KMS-11 (cell line): ENCODE results near the gene SPTSSB.

Source experiments
- H2AFZ ChIP-seq: fragments of 200-600 bp; sonication (generic); 2 replicates; pipeline ENCODE4 v1.6.1; 2016; ENCODE audit warnings: antibody characterized with exemption, mixed run types, low read depth
- H3K27ac ChIP-seq: fragments of 200-600 bp; sonication (generic); 2 replicates; pipeline ENCODE4 v1.6.1; 2016; ENCODE audit warnings: mild to moderate bottlenecking, mixed run types
- H3K27me3 ChIP-seq: fragments of 200-600 bp; sonication (generic); 2 replicates; pipeline ENCODE4 v1.6.1; 2017; ENCODE audit warnings: mild to moderate bottlenecking, low read depth, mixed run types, moderate library complexity; ENCODE audit not compliant: insufficient read depth
- H3K36me3 ChIP-seq: fragments of 200-600 bp; sonication (generic); 2 replicates; pipeline ENCODE4 v1.6.1; 2017; ENCODE audit warnings: mild to moderate bottlenecking, mixed run types; ENCODE audit not compliant: insufficient read depth
- H3K4me1 ChIP-seq: fragments of 200-600 bp; sonication (generic); 2 replicates; pipeline ENCODE4 v1.6.1; 2016; ENCODE audit warnings: mild to moderate bottlenecking, low read depth, mixed run types; ENCODE audit not compliant: poor library complexity, severe bottlenecking
- H3K4me2 ChIP-seq: fragments of 200-600 bp; sonication (generic); 2 replicates; pipeline ENCODE4 v1.7.0; 2016; ENCODE audit warnings: mild to moderate bottlenecking, mixed run types
- H3K4me3 ChIP-seq: fragments of 200-600 bp; sonication (generic); IDR thresholded peaks from 2 replicates; pipeline ENCODE4 v1.6.1; 2017; ENCODE audit warnings: low read depth, low read length, mixed read lengths; ENCODE audit not compliant: insufficient read depth
- H3K79me2 ChIP-seq: fragments of 200-600 bp; sonication (generic); 2 replicates; pipeline ENCODE4 v1.6.1; 2016; ENCODE audit warnings: low read depth, mixed run types; ENCODE audit not compliant: insufficient read depth
- H3K9ac ChIP-seq: fragments of 200-600 bp; sonication (generic); 2 replicates; pipeline ENCODE4 v1.6.1; 2016; ENCODE audit warnings: mild to moderate bottlenecking, mixed run types
- H4K20me1 ChIP-seq: fragments of 200-600 bp; sonication (generic); 2 replicates; pipeline ENCODE4 v1.6.1; 2016; ENCODE audit warnings: mild to moderate bottlenecking, mixed run types; ENCODE audit not compliant: insufficient read depth
- CTCF ChIP-seq: fragments of 200-600 bp; sonication (generic); conservative IDR thresholded peaks from 2 replicates; pipeline ENCODE4 v1.6.1; 2017; ENCODE audit warnings: low read depth, mild to moderate bottlenecking, antibody characterized with exemption, low read length, moderate library complexity, mixed read lengths

The SPTSSB gene

GRCh38 chr3:161337311-161337710 is 34.0 kb downstream of the SPTSSB start:
- H2AFZ ChIP-seq: no peak overlapping the region
- no peak overlapping the region for H3K27ac ChIP-seq
- no peaks in the 10 kb centered on the region for H3K27me3 ChIP-seq
- no peak overlapping the region for H3K4me2 ChIP-seq
- H3K4me1 ChIP-seq: no peaks in the 10 kb centered on the region
- TF ChIP-seq CTCF: no peak
- no peaks in the 10 kb centered on the region for H3K36me3 ChIP-seq
- H3K9ac ChIP-seq: no peak overlapping the region
- no peaks in the 10 kb centered on the region for H3K79me2 ChIP-seq
- H3K4me3 ChIP-seq: no peak overlapping the region
- H4K20me1 ChIP-seq: no peaks in the 10 kb centered on the region

GRCh38 chr3:161336661-161337060 is 34.7 kb downstream of the SPTSSB start:
- no peaks in the 10 kb centered on the region for H3K79me2 ChIP-seq
- no peak overlapping the region for H3K27ac ChIP-seq
- no peaks in the 10 kb centered on the region for H3K36me3 ChIP-seq
- no peaks in the 10 kb centered on the region for H3K4me1 ChIP-seq
- H3K4me2 ChIP-seq: no peak overlapping the region
- no peak overlapping the region for H3K4me3 ChIP-seq
- no peak overlapping the region for H3K9ac ChIP-seq
- H2AFZ ChIP-seq: no peak overlapping the region
- H3K27me3 ChIP-seq: no peaks in the 10 kb centered on the region
- TF ChIP-seq CTCF: no peak
- H4K20me1 ChIP-seq: no peaks in the 10 kb centered on the region

GRCh38 chr3:161333696-161334095 is 37.6 kb downstream of the SPTSSB start:
- no peaks in the 10 kb centered on the region for H3K27me3 ChIP-seq
- H3K4me3 ChIP-seq: no peak overlapping the region
- no peaks in the 10 kb centered on the region for H4K20me1 ChIP-seq
- no peak overlapping the region for H3K4me2 ChIP-seq
- no peaks in the 10 kb centered on the region for H3K79me2 ChIP-seq
- no peak overlapping the region for H3K9ac ChIP-seq
- H3K36me3 ChIP-seq: no peaks in the 10 kb centered on the region
- no peak overlapping the region for H3K27ac ChIP-seq
- H3K4me1 ChIP-seq: no peaks in the 10 kb centered on the region
- H2AFZ ChIP-seq: no peak overlapping the region
- TF ChIP-seq CTCF: no peak

- Histone ChIP-seq H4K20me1 (no peaks in the 10 kb centered on the region), H3K4me1 (no peaks in the 10 kb centered on the region), H3K4me2 (no peak overlapping the region), H3K36me3 (no peaks in the 10 kb centered on the region), H3K27ac (no peak overlapping the region), H3K9ac (no peak overlapping the region), H3K79me2 (no peaks in the 10 kb centered on the region), H3K4me3 (no peak overlapping the region), H2AFZ (no peak overlapping the region), H3K27me3 (no peaks in the 10 kb centered on the region)
- no peak for TF ChIP-seq CTCF
Observed at GRCh38 chr3:161332792-161333191, 38.5 kb downstream of the SPTSSB start.

- TF ChIP-seq CTCF: no peak
- no peaks in the 10 kb centered on the region for H3K4me1 ChIP-seq
- H3K79me2 ChIP-seq: no peaks in the 10 kb centered on the region
- no peaks in the 10 kb centered on the region for H4K20me1 ChIP-seq
- H3K4me3 ChIP-seq: no peak overlapping the region
- H3K36me3 ChIP-seq: no peaks in the 10 kb centered on the region
- no peaks in the 10 kb centered on the region for H3K27me3 ChIP-seq
- no peak overlapping the region for H3K9ac ChIP-seq
- no peak overlapping the region for H3K4me2 ChIP-seq
- H3K27ac ChIP-seq: no peak overlapping the region
- H2AFZ ChIP-seq: no peak overlapping the region
Observed at GRCh38 chr3:161325059-161325458, 46.3 kb downstream of the SPTSSB start.
